Ascending aorta (tissue), 2 donors: ENCODE data around the gene ERC1. TPM values are rescaled to one million over a fixed set of nuclear protein-coding genes. Genes with fewer than 3 reads are reported as not detected.

Source experiments
- DNase-seq, 2 donors: peaks; one replicate each; pipeline ENCODE4 v3.0.0-alpha.2; 2019; ENCODE audit warnings: low spot score in 2 of 2
- H3K27ac ChIP-seq, 2 donors: fragments of 200-600 bp; sonication (generic); one replicate each; pipeline ENCODE4 v1.5.1; 2016 to 2017; ENCODE audit warnings: mild to moderate bottlenecking in 1 of 2
- H3K27me3 ChIP-seq: fragments of 200-600 bp; sonication (generic); one replicate; pipeline ENCODE4 v1.5.1; 2017
- H3K36me3 ChIP-seq, 2 donors: fragments of 200-600 bp; sonication (generic); one replicate each; pipeline ENCODE4 v1.5.1; 2016
- H3K4me1 ChIP-seq, 2 donors: fragments of 200-600 bp; sonication (generic); one replicate each; pipeline ENCODE4 v1.5.1; 2016 to 2017; ENCODE audit warnings: mild to moderate bottlenecking in 1 of 2
- H3K4me3 ChIP-seq, 2 donors: fragments of 200-600 bp; sonication (generic); one replicate each; pipeline ENCODE4 v1.5.1; 2016 to 2017; ENCODE audit warnings: mild to moderate bottlenecking in 1 of 2
- H3K9me3 ChIP-seq, 2 donors: fragments of 200-600 bp; sonication (generic); one replicate each; pipeline ENCODE4 v1.5.1; 2016
- CTCF ChIP-seq, 3 experiments: fragments of 200-600 bp in 2 of 3; fragments of 450-650 bp in 1 of 3; sonication (generic) in 2 of 3; IDR thresholded peaks; one replicate each; pipeline ENCODE4 v1.5.1; 2016 to 2019; ENCODE audit warnings: antibody characterized with exemption in 3 of 3, mild to moderate bottlenecking in 1 of 3, moderate library complexity in 1 of 3
- intact Hi-C: fragments of 100-400 bp; cut with DNase I; formaldehyde crosslinking; loops from one replicate; pipeline ENCODE4 v1.15.1; 2023
- total RNA-seq: library from RNA; depleted of rRNA; stranded (reverse); fragments of >200 nt; gene quantifications from one replicate; pipeline ENCODE4 v1.1.0, GENCODE V29; 2016

The ERC1 gene
- total RNA-seq, 1 donor from 2014 or later: 41.4 TPM

DNA sequence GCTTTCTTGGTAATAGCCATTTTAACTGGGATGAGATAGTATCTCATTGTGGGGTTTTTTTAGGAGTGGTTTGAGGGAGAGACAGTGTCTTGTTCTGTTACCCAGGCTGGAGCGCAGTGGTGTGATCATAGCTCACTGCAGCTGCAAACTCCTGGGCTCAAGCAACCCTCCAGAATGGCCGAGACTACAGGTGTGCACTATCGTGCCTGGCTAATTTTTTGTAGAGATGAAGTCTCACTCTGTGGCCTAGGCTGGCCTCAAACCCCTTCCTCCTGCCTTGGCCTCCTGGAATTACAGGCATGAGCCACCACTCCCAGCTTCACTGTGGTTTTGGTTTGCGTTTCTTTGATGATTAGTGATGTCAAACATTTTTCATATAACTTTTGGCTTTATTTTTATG lies 293.6 kb downstream of the ERC1 start:
- intact Hi-C loops: no loop called here
- Histone ChIP-seq H3K9me3 (no peaks in the 10 kb centered on the region), H3K4me3 (no peak overlapping the region), H3K27me3 (no peaks in the 10 kb centered on the region), H3K4me1 (peaks cover 0 to 3% of the 10 kb centered on the region in 2 donors), H3K27ac (no peak overlapping the region), H3K36me3 (no peaks in the 10 kb centered on the region)
- no peak for DNase-seq
- TF ChIP-seq CTCF (IDR thresholded peaks at IDR 0.05): no peak

- DNase-seq: no peak
- Histone ChIP-seq H3K27me3 (no peaks in the 10 kb centered on the region), H3K36me3 (no peaks in the 10 kb centered on the region), H3K27ac (no peak overlapping the region), H3K9me3 (no peaks in the 10 kb centered on the region), H3K4me1 (peaks cover 0 to 18% of the 10 kb centered on the region in 2 donors), H3K4me3 (no peak overlapping the region)
- TF ChIP-seq CTCF (IDR thresholded peaks at IDR 0.05): no peak
- intact Hi-C loops: no loop called here
Observed at GRCh38 chr12:1287446-1287975, 296.5 kb downstream of the ERC1 start.

DNA sequence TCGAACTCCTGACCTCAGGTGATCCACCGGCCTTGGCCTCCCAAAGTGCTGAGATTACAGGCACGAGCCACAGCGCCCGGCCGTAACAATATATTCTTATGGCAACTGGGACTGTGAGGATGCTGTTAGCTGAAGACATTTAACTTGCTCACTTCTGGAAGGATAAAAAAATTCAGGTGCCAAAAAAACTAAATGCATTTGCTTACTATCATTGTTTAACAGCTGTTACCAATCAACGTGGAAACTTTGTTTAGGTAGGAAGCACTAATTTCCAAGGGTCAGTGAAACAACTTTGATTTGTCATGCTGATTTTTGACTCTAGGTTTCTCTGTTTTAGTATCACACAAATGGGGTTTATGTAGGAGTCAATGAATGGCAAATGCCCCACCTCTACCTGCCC lies 297.3 kb downstream of the ERC1 start:
- intact Hi-C loops: no loop called here
- H3K27ac ChIP-seq: no peak overlapping the region
- no peaks in the 10 kb centered on the region for H3K9me3 ChIP-seq
- H3K4me3 ChIP-seq: no peak overlapping the region
- no peak for DNase-seq
- H3K27me3 ChIP-seq: no peaks in the 10 kb centered on the region
- H3K36me3 ChIP-seq: no peaks in the 10 kb centered on the region
- H3K4me1 ChIP-seq: peaks cover 0 to 18% of the 10 kb centered on the region in 2 donors
- no peak for TF ChIP-seq CTCF (IDR thresholded peaks at IDR 0.05)

GRCh38 chr12:1289371-1290155 lies 298.5 kb downstream of the ERC1 start:
- intact Hi-C loops: no loop called here
- Histone ChIP-seq H3K27me3 (no peaks in the 10 kb centered on the region), H3K9me3 (no peaks in the 10 kb centered on the region), H3K4me3 (peak overlapping the region in 1 of 2 donors; percentile 49), H3K27ac (peak overlapping the region; percentile 52 to 60), H3K36me3 (no peaks in the 10 kb centered on the region), H3K4me1 (peaks cover 0 to 18% of the 10 kb centered on the region in 2 donors)
- DNase-seq: no peak
- no peak for TF ChIP-seq CTCF (IDR thresholded peaks at IDR 0.05)

GRCh38 chr12:1290716-1291115 lies 299.7 kb downstream of the ERC1 start:
- DNase-seq: no peak
- no peak overlapping the region for H3K4me3 ChIP-seq
- intact Hi-C loops: no loop called here
- no peaks in the 10 kb centered on the region for H3K36me3 ChIP-seq
- no peaks in the 10 kb centered on the region for H3K27me3 ChIP-seq
- H3K4me1 ChIP-seq: peaks cover 0 to 18% of the 10 kb centered on the region in 2 donors
- no peaks in the 10 kb centered on the region for H3K9me3 ChIP-seq
- H3K27ac ChIP-seq: peak overlapping the region in 1 of 2 donors; percentile 60
- no peak for TF ChIP-seq CTCF (IDR thresholded peaks at IDR 0.05)
